ENCODE data around the gene CETN1. TPM values are rescaled to one million over a fixed set of nuclear protein-coding genes. Genes with fewer than 3 reads are reported as not detected.

Gene CETN1
- total and polyA plus RNA-seq, 2 of the 13 experiments (the other 11 are each of a cell fraction or from before 2014, with no cell fraction given) = not detected

GRCh38 chr18:581096-581495, 916 bp downstream of the CETN1 start (continued):
- TF ChIP-seq MNT (IDR thresholded peaks at IDR 0.05) (no peak), XRCC5 (optimal IDR thresholded peaks at IDR 0.05; ENCODE audit: low read length) (no peak), HHEX (CRISPR knock-in tag; IDR thresholded peaks at IDR 0.05) (no peak), TBX3 (IDR thresholded peaks at IDR 0.05; ENCODE audit: borderline replicate concordance) (no peak), EEA1 (CRISPR knock-in tag; IDR thresholded peaks at IDR 0.05; ENCODE audit: borderline replicate concordance) (no peak), ZNF788 (CRISPR knock-in tag; IDR thresholded peaks at IDR 0.05; ENCODE audit: borderline replicate concordance) (no peak), ZNF292 (CRISPR knock-in tag; IDR thresholded peaks at IDR 0.05; ENCODE audit: borderline replicate concordance, low read depth) (no peak), TCF12 (IDR thresholded peaks at IDR 0.05) (no peak), TCF12 (CRISPR knock-in tag; IDR thresholded peaks at IDR 0.05) (no peak), TERF1 (CRISPR knock-in tag; IDR thresholded peaks at IDR 0.05) (no peak), ZNF780A (CRISPR knock-in tag; IDR thresholded peaks at IDR 0.05) (no peak)
- TF ChIP-seq, protein P1, sequence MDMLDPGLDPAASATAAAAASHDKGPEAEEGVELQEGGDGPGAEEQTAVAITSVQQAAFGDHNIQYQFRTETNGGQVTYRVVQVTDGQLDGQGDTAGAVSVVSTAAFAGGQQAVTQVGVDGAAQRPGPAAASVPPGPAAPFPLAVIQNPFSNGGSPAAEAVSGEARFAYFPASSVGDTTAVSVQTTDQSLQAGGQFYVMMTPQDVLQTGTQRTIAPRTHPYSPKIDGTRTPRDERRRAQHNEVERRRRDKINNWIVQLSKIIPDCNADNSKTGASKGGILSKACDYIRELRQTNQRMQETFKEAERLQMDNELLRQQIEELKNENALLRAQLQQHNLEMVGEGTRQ (IDR thresholded peaks at IDR 0.05; ENCODE audit: low read depth, low read length) = no peak
- TF ChIP-seq, protein P1 (CRISPR knock-in tag; IDR thresholded peaks at IDR 0.05; ENCODE audit: borderline replicate concordance) = no peak

Measured in HepG2 (cell line).